ENCODE results near the gene CRTC3.
"Not testable (repeated sequence)": the region's sequence is repeated elsewhere in the genome, so short reads cannot be mapped to it uniquely, and the experiment has no call there.

CRTC3 gene

GRCh38 chr15:90529371-90530249 is at the start of gene CRTC3:
Gene CRTC3 (plus strand): TSS chr15:90529923. CDS start chr15:90530072, 149 bp downstream.
- DNase-seq (ENCODE audit: low spot score), result peak; percentile 54

- no peak for DNase-seq (ENCODE audit: low spot score)
These were observed 48.7 kb upstream of the CRTC3 start for GRCh38 chr15:90481023-90481422.

- DNase-seq (ENCODE audit: low spot score), result peak; percentile 59
These were observed 47.4 kb upstream of the CRTC3 start for GRCh38 chr15:90482124-90483011.

- no peak for DNase-seq (ENCODE audit: low spot score)
These were observed 46.8 kb upstream of the CRTC3 start for GRCh38 chr15:90483012-90483307.

- no peak for DNase-seq (ENCODE audit: low spot score)
These were observed 46.1 kb upstream of the CRTC3 start for GRCh38 chr15:90483637-90484036.

GRCh38 chr15:90487186-90487585 is 42.5 kb upstream of the CRTC3 start:
- DNase-seq (ENCODE audit: low spot score), result no peak

- DNase-seq (ENCODE audit: low spot score), result no peak
These were observed 40.2 kb upstream of the CRTC3 start for GRCh38 chr15:90489514-90489913.

- DNase-seq (ENCODE audit: low spot score), result no peak
These were observed 39.8 kb upstream of the CRTC3 start for GRCh38 chr15:90489944-90490343.

GRCh38 chr15:90493647-90494046 is 36.1 kb upstream of the CRTC3 start:
- no peak for DNase-seq (ENCODE audit: low spot score)

GRCh38 chr15:90495067-90495466 is 34.7 kb upstream of the CRTC3 start:
- no peak for DNase-seq (ENCODE audit: low spot score)

- DNase-seq (ENCODE audit: low spot score), result no peak
These were observed 32.9 kb upstream of the CRTC3 start for GRCh38 chr15:90496791-90497190.

GRCh38 chr15:90497376-90497775 is 32.3 kb upstream of the CRTC3 start:
- DNase-seq (ENCODE audit: low spot score), result no peak

- DNase-seq (ENCODE audit: low spot score), result no peak
These were observed 31.8 kb upstream of the CRTC3 start for GRCh38 chr15:90497912-90498311.

GRCh38 chr15:90500171-90500570 is 29.6 kb upstream of the CRTC3 start:
- no peak for DNase-seq (ENCODE audit: low spot score)

- no peak for DNase-seq (ENCODE audit: low spot score)
These were observed 27.8 kb upstream of the CRTC3 start for GRCh38 chr15:90501898-90502297.

GRCh38 chr15:90510781-90511180 is 18.9 kb upstream of the CRTC3 start:
- not testable (repeated sequence) for DNase-seq (ENCODE audit: low spot score)

- not testable (repeated sequence) for DNase-seq (ENCODE audit: low spot score)
These were observed 18.5 kb upstream of the CRTC3 start for GRCh38 chr15:90511211-90511618.

- DNase-seq (ENCODE audit: low spot score), result no peak
These were observed 17.4 kb upstream of the CRTC3 start for GRCh38 chr15:90512276-90512675.

GRCh38 chr15:90512981-90513380 is 16.7 kb upstream of the CRTC3 start:
- no peak for DNase-seq (ENCODE audit: low spot score)

- no peak for DNase-seq (ENCODE audit: low spot score)
These were observed 16.3 kb upstream of the CRTC3 start for GRCh38 chr15:90513448-90513847.

GRCh38 chr15:90513893-90514292 is 15.8 kb upstream of the CRTC3 start:
- not testable (repeated sequence) for DNase-seq (ENCODE audit: low spot score)

GRCh38 chr15:90519688-90520087 is 10.0 kb upstream of the CRTC3 start:
- no peak for DNase-seq (ENCODE audit: low spot score)

GRCh38 chr15:90520365-90520764 is 9.4 kb upstream of the CRTC3 start:
- no peak for DNase-seq (ENCODE audit: low spot score)
